ENCODE measurements around the gene GABRG3.

DNA sequence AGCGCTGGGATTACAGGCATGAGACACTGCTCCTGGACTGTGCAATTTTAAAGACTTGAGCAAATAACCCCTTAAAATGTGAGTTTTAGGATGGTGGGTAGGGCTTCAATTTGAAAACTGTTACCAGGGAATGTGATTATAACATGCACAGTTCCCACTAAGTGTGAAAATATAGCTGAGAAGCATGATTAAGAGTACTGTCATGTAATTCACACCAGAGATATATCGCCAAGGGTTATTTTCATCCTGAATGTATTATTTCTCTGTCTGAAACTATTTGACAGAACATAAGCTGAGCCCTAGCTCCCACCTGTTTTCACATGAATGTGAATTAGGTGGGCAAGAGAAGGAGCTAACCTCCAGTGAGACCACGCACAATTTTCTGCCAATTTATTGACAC, 457.2 kb downstream of the GABRG3 start:
- TF ChIP-seq POLR2A (IDR thresholded peaks at IDR 0.05) = no peak
- TF ChIP-seq, protein P1, sequence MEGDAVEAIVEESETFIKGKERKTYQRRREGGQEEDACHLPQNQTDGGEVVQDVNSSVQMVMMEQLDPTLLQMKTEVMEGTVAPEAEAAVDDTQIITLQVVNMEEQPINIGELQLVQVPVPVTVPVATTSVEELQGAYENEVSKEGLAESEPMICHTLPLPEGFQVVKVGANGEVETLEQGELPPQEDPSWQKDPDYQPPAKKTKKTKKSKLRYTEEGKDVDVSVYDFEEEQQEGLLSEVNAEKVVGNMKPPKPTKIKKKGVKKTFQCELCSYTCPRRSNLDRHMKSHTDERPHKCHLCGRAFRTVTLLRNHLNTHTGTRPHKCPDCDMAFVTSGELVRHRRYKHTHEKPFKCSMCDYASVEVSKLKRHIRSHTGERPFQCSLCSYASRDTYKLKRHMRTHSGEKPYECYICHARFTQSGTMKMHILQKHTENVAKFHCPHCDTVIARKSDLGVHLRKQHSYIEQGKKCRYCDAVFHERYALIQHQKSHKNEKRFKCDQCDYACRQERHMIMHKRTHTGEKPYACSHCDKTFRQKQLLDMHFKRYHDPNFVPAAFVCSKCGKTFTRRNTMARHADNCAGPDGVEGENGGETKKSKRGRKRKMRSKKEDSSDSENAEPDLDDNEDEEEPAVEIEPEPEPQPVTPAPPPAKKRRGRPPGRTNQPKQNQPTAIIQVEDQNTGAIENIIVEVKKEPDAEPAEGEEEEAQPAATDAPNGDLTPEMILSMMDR (IDR thresholded peaks at IDR 0.05) = no peak

All from adrenal gland (tissue), 5 donors.